KBM-7 (cell line): ENCODE results near the gene ADPGK.
"Not testable (repeated sequence)": the region's sequence is repeated elsewhere in the genome, so short reads cannot be mapped to it uniquely, and the experiment has no call there.

Experiments used
- DNase-seq: peaks from one replicate; pipeline ENCODE4 v3.0.0-alpha.2; 2015
- in situ Hi-C: fragments of 300-500 bp; cut with MboI; formaldehyde crosslinking; loops from 2 replicates; pipeline ENCODE4 v1.14.3; 2020; ENCODE audit warnings: low sequenced_read_pairs, low pct_unique_long_range_greater_than_20kb, mixed read lengths

Gene ADPGK

DNA sequence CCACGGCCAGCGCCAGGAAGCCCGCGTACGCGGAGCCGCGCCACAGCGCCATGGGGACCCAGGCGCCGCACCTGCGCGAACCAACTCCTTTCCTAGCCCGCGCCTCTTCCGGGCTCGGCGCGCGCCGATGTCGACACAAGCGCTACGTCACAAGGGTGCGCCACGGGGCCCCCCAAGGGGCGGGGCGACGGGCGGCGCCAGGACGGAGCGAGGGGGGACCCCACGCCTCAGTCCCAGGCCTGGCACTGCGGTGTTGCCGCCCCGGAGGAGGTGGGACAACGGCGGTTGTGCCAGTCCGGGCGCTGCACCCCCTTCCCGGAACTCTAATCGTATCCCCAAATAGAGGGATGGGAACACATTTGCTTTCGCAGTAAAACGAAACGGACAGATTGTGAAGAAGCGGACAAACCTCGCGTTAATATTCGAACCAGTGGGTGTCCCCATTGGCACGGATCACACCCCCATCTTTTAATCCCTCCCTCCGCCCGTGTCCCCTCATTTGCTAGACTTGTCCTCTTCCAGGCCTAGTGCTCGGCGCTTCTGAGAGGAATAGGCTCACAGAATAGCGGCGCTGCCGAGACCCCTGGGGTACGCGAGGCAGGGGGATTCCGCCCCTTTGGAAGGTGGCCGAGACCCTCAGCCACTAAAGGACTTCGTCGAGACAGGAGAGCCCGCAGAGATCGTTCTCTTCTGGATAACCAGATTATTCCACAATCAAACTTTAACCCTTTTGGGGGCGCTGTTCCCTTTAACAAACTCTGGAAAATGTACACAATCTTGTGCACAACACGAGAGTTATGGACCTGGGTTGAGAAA lies at the start of gene ADPGK:
Gene ADPGK, minus strand, starts transcription at position 119 of the 816 bp plus-strand sequence. Its CDS starts 67 bp downstream, at position 52.
- in situ Hi-C loops, result no loop called here
- DNase-seq, result peak; percentile 98

DNA sequence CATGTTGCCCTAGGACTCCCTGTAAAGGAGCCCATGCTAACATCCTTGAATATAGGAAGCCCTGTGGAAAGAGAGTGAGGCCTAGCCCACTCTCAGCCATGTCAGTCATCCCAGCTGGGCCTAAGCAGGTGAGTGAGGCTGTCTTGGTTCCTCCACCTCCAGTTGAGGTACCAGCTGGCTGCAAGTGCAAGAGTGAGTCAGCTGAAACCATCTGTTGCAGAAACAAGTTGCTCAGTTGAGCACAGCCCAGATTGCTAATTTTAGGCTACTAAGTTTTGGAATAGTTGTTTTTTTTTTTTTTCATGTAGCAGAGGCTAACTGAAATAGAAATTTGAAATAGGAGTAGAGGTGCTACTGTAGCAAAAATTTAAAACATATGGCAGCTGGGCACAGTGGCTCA lies 43.7 kb upstream of the ADPGK start:
- DNase-seq, result no peak
- in situ Hi-C loops, result no loop called here

DNA sequence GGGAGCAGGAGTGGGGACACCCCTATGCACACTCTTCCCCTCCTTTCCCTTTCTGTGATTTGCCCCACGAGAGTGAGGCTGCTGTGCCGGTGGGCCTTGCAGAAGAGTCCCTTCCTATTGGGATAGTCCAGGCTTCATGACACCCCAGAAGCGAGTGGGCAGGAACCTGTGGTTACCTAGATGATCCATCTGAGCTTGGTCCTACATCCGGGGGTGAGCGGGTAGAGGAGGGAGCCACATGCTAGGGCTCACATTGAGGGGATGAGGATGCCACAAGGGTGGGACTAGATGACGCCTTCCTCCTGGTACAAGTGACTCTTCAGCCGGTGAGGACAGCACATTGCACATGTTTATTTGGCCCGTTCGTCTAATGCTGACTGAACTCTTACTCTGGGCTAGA lies 43.1 kb upstream of the ADPGK start:
- in situ Hi-C loops, result no loop called here
- DNase-seq, result no peak

DNA sequence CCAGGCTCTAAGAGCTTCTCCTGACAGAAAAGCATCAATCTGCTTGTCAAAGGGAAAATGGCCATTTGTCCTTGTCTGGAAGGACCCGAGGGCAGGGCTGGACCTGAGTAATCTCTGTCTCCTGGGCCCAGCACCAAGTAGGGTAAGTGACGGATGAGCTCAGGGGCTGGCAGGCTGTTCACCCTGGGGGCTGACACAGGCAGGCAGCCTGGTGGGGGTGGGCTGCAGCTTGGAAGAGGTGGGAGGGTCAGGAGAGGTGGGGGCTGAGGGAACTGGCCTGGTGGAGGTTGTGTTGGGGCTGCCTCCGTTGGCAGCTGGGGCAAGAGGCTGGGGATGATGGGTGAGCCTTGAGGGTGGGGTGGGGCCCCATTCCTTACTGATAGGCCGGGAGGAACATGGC lies 42.3 kb upstream of the ADPGK start:
- in situ Hi-C loops, result no loop called here
- no peak for DNase-seq

DNA sequence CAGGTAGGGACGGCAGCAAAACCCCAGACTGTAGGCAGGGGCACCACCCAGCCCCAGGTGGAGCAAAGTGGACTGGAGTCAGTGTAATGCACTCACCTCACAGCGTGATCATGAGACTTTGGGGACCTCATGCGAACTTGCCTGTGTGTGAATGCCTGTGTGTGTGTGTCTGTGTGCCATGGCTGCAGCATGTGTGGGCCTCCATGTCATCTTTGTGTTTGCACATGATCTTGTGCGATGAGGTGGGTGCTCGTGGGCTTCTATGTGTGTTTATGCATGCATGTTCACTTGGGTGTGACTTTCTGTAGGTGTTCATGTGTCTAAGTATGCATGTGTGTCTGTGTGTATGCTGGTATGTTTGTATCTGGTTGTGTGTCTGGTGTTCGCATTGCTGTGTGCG lies 41.2 kb upstream of the ADPGK start:
- in situ Hi-C loops, result no loop called here
- no peak for DNase-seq

DNA sequence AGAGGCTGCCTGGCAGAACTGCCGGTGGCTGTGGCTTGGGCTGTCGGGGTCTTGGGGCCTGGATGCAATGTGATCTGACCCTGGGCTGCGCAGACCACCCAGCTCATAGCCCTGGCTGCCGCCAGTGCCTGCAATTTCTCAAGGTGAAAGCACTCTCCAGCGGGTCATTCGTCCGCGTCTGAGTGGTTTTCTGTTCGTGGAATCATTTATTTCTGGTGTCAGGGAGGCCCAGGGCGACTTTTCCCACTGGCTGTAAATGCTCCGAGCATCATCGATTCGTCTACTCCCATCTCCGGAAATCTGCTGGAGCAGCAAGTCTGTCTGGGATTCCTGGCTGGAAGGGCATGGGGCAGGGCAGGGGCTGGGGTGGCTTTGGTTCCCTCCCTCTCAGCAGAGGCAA lies 40.6 kb upstream of the ADPGK start:
- in situ Hi-C loops, result no loop called here
- no peak for DNase-seq

DNA sequence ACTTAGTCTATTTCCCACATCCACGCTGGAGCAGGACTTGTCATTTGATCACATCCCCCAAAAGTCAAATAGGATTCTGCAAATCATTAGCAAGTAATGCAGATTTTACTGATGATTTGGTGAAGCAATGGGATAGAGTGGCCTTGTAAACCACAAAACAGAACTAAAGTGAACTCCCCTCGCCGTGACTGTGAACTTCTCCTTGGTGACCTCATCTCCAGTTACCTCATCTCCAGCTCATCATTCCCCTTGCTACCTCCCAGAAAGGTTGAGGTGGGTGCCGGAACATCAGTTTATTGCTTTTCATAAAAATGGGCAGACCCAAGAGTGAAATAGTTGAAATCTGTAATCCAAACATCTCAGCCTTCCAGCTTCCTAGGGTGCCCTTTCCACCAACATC lies 36.7 kb upstream of the ADPGK start:
- DNase-seq, result no peak
- in situ Hi-C loops, result no loop called here

DNA sequence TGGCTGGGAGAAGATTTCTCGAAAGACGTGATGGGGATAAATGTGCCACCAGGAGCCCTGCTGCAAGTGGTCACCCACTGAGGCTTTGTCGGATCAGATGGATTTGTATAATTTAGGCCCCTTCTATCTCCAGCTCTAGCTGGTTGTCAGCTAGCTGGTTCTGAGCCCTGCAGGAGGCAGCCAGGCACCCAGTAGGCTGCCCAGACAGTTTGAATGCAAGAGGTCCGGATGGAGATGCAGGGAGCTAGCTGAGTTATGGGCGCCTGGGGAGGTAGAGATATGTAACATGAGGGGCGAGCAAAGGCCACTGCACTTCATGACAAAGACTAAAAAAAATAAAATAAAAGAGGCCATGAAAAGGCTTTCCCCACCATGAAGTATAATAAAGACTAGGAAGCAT lies 35.1 kb upstream of the ADPGK start:
- DNase-seq, result no peak
- in situ Hi-C loops, result no loop called here

DNA sequence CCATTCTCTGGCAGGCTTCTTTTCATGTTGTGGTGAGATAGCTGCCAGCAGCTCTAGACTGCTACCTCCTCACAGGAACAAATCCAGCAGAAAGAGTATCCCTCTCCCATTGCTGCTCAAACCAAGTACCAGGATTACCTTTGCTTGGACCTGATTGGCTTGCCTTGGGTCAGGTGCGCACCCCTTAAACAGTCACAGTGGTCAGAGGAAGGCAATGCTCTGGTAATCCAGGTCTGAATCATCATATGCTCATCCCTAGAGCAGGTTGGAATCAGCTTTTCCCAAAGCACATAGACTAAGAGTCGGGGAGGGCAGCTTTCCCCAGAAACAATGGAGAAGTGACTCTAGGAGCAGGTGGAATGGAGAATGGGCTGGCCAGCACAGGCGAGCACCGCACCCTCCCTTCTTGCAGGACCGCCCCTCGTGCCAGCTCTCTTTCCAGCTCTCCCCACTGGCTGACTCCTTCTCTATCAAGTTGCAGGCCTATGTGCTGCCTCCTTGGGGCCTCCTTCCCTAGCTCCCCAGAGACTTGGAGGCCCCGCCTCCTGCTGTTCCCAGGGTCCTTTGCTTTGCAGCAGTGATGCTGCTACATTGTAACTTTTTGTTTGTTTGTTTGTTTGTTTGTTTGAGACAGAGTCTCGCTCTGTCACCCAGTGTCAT lies 29.9 kb upstream of the ADPGK start:
- in situ Hi-C loops, result no loop called here
- DNase-seq, result no peak

DNA sequence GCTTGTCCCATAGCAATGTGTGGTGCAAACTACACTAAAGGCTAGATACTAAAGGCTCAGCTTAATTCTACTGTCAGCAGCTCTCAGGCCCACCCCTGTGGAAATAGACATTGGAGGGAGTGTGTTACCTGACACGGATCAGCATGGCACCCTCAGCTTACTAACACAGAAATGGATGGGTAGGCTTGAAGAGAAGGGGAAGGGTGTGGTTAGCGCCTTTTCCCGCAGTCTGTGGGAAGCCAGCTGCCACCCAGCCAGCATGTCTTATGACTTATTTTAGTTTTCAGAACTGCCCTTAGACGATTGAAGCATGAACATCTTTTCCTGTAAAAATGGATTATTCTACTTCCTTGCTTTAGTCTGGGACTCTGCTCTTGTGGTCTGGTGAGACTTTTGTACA lies 25.8 kb upstream of the ADPGK start:
- in situ Hi-C loops, result no loop called here
- DNase-seq, result no peak

DNA sequence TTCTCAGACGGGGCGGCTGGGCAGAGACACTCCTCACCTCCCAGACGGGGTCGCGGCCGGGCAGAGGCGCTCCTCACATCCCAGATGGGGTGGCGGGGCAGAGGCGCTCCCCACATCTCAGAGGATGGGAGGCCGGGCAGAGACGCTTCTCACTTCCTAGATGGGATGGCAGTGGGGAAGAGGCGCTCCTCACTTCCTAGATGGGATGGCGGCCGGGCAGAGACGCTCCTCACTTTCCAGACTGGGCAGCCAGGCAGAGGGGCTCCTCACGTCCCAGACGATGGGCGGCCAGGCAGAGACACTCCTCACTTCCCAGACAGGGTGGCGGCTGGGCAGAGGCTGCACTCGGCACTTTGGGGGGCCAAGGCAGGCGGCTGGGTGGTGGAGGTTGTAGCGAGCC lies 23.8 kb upstream of the ADPGK start:
- in situ Hi-C loops, DNase-seq: not testable (repeated sequence)

DNA sequence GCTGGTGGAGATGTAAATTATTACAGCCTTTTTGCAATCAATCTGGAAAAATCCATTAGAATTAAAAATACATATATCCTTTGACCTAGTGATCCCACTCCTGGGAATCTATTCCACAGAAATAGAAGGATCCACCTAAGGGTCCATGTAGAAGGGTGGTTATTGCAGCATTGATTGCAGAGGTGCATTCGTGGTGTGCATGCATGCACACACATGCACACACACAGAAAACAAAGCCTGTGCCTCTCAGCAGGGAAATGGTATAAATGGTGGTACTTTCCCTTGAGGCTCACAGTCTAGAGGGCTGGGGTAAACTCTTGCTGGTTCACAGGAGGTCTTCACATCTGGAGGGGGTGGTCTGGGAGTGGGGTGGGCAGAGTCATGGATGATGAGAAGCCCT lies 19.4 kb upstream of the ADPGK start:
- no peak for DNase-seq
- in situ Hi-C loops, result no loop called here

DNA sequence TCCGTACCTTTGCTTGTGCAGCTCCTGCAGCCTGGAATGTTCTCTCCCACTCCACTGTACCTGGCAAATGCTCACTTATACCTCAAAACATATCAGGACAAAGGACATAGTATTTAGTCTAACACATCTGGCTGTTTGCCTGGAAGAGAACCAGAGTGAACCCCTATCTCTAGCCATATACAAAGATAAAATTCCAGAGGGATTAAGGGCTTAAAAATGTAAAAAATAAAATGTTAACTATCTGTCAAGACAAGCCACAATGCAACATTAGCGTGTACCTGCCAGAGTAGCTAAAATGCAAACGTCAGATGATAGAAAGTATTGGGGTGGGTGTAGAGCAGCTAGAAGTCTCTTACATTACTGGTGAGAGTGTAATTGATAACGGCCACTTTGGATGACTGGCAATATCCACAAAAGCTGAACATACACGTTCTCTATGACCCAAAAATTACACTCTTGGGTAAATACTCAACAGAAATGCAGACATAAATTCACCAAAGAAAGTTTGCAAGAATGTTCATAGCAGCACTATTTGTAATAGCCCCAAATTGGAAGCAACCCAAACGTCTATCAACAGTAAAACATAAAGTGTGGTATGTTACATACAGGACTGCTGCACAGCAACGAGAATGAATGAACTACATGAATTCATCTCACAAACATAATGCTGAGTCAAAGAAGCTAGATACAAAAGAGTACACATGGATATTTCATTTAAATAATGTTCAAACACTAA lies 18.2 kb upstream of the ADPGK start:
- no peak for DNase-seq
- in situ Hi-C loops, result no loop called here

DNA sequence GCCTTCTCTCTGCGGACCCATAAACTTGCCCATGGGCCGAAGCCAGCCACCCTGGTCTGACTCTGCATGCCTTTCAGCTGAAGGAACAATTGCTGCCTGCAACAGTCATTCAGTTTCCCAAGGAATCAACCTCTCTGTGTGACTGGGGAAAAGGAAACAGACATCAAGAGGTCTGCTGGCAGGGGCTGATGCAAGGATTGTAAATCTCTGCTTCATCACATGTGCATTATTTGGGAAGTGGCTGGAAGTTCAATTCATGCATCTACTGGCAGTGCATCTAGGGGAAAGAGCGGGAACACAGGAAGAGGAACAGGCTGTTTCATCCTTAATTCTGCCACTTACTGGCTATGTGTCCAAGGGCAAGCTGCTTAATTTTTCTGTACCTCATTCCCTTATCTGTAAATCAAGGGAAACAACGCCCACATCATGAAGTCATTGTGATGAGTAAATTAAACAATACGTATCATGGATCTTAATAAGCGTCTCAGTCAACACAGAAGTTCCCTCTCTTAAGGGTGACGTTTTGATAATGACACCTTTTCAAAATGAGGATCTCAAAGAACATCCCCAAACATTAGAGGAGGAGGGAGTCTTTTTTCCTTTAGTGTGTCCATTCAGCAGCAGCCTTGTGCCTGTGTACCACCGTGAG lies 17.4 kb upstream of the ADPGK start:
- no peak for DNase-seq
- in situ Hi-C loops, result no loop called here

DNA sequence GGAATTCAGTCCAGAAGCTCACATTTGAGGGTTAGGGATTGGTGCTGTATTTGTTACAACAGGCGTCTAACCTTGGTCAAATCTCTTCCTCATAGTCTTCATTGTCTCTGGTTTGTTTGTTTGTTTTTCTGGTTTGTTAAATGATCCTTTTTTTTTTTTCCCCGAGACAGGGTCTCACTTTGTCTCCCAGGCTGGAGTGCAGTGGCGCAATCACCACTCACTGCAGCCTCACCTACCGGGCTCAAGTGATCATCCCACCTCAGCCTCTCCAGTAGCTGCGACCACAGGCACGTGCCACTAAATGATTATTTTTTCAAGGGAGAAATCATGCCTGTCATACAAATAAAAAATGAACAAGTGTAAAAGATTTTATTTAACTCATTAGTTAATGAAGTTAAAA lies 14.3 kb upstream of the ADPGK start:
- no peak for DNase-seq
- in situ Hi-C loops, result no loop called here

DNA sequence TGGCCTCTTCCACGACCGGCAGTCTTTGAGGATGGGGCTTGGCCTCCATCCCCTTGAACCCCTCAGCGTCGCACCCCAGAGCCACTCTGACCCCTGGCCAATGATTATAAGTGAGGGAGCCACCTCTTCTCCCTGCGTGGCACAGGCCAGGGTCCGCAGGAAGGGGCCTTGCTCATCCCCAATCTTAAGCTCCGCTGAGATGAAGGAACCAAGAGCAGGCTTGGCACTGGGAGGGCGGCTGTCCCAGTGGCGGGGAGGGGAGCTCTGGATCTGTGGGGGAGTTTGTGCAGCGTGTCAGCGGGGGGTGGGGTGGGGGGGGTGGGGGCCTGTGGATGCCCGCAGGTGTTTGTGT lies 13.8 kb upstream of the ADPGK start:
- in situ Hi-C loops, result no loop called here

DNA sequence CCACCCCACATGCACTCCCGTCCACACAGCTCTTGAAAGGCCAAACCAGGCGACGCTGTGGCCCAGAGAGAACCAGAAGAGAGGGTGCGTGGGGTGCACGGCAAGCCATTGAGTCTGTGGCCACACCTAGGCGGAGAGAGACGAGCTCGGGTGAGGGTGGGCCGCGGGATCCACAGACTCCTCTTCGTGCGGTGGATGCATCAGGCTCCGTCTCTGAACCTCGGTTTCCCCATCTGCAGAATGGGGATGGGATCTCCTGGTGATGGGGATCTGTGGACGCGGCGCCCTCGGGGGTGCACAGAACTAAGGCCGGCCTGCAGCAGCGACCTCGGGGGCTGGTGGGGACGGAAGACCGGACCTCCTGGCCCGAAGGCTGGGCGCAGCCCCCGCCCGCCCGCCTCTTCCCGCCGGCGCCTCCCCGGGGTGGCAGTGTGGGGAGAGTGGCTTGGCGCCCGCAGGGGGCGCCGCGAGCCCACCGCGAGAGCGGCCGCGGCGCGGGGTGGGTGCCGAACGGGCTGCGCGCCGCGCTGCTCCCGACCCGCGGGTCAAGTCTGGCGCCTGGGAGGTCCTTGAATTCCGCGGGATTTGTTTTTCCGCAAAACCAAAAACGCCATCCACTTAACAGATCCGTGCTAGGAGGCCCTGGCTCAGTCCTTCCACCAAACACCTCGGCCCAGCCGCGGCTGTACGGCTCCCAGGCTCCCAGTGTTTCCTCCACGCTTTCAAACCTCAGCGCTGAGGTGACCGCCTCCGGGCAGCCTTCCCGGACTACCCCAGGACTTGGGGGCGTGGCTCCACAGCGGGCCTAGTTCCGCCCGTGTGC lies 13.2 kb upstream of the ADPGK start:
- in situ Hi-C loops, result no loop called here
- DNase-seq, result peak; percentile 58

More for the DNA sequence above, 13.8 kb upstream of the ADPGK start:
- no peak for DNase-seq

DNA sequence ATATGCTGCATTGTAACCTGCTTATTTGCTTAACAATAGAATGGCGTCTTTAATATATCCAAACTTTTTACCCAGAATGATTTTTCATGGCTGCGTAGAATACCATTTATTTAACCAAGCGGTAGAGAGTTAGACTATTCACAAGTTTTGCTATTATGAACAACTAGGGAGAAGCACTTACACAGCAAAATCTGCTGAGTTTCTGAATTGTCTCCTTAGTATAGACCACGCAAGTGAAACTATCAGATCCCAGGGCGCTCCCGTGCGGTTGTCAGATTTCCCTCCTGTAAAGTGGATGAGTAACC lies 12.6 kb upstream of the ADPGK start:
- DNase-seq, result no peak

More for the DNA sequence above, 12.6 kb upstream of the ADPGK start:
- in situ Hi-C loops, result no loop called here
